Kasumi-1 (cell line): ENCODE measurements around the gene GOLPH3.
A peak's percentile ranks its signal among the peaks of the same experiment; 100 is the strongest.
"Not testable (repeated sequence)": the region's sequence is repeated elsewhere in the genome, so short reads cannot be mapped to it uniquely, and the experiment has no call there.

ENCODE experiments used
- DNase-seq, 2 experiments: peaks; one replicate each; lab custom pipeline; 2025; lab: John Stamatoyannopoulos, UW

GOLPH3 gene

DNA sequence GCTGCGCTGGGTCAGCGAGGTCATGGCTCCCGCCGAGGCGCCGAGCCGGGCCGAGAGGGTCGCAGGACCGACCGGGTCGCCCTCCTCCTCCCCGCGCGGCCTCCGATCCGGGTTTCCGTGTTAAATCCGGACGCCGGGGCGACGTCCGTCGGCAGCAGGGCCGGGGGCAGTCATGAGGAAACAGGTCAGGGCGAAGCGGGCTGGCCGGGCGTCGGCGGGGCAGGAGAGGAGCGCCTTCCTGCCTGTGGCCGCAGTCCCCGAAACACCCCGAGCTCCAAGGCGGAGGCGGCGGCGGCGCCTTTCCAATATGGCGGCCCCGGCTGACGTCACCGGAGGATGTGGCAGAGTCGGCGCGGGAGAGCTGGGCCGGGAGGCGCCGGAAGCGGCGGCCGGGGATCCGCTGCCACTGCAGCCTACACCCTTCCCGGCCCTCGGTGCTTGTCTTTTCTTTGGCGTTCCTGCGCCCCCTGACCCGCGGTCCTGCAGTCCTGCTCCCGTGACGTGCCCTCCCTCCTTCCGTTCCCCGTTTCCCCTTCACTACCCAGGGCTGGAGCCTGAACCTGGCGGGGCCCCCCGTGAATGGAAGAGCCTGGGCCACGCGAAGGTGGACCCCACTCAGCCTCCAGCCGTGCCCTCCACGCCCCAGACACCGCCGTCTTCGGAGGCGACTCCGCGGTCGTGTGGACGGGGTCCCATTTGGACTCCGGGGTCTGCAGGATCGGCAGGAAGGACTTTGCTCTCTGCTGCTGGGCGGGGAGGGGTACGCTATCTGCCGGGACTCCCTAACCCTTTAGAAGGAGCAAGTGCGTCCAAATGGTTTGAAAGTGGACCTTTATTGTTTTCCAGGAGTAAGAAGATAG lies at the start of gene GOLPH3:
Gene GOLPH3, minus strand, starts transcription at position 309 of the 860 bp plus-strand sequence. Its CDS starts 285 bp downstream, at position 24.
- peak; percentile 85 to 90 for DNase-seq

DNA sequence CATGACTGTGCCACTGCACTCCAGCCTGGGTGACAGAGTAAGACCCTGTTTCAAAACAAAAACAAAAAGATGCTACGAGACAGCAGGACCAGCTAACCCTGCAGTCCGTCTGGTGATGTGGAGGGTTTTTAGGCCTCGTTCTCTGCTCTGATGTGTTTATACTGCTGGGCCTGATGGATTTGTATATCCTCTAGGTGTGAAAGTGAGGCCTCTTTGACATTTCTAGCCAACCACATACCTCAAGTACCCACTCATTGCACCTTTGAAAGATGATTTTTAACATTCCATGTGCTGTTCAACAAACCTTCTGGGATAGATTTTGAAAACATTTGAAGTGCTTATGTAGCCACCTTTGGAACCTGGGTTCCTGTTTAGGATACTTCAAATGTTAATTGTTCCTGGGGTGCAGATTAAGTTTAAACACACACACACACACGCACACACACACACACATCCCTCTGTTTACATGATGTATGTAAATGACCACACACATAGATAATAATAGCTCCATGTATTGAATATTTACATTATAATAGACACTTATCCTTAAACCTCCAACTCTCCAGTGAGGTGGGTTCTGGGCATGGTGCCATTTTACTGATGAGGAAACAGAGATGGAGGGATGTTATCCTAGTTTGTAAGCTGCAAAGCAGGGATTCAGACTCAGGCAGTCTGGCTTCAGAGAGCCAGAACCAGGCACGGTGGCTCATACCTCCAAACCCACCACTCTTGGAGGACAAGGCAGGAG lies 48.8 kb upstream of the GOLPH3 start:
- DNase-seq = no peak

DNA sequence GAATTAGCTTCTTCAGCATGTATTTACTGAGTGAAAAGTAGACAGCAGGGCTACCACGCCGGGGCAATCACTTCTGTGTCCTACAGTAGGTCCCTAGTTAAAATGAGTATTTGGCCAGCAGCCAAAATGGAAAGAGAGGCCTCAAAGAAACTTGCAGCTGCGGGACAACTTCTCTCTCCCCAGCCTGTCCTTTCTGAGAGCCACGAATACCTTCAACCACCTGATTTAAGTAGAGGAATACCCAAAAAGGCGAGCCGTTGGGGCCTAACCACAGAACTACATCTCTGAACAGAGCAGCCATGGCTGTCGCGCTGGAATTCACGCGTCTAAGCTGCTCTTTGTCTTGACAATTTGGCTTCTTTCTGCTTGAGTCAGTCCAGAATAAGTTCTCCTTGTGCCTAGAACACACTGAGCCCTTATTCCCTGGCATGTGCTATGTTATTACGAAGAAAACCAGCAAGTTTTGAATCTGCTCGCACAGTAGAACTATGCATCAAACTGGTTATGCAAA lies 43.8 kb upstream of the GOLPH3 start:
- DNase-seq = peak; percentile 47 to 48

DNA sequence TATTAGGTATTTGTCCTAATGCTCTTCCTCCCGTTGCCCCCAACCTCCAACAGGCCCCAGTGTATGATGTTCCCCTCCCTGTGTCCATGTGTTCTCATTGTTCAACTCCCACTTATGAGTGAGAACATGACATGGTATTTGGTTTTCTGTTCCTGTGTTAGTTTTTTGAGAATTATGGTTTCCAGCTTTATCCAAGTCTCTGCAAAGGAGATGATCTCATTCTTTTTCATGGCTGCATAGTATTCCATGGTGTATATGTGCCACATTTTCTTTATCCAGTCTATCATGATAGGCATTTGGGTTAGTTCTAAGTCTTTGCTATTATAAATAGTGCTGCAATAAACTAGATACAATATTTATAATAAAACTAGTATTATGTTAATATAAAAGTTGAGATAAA lies 40.2 kb upstream of the GOLPH3 start:
- DNase-seq = not testable (repeated sequence)

DNA sequence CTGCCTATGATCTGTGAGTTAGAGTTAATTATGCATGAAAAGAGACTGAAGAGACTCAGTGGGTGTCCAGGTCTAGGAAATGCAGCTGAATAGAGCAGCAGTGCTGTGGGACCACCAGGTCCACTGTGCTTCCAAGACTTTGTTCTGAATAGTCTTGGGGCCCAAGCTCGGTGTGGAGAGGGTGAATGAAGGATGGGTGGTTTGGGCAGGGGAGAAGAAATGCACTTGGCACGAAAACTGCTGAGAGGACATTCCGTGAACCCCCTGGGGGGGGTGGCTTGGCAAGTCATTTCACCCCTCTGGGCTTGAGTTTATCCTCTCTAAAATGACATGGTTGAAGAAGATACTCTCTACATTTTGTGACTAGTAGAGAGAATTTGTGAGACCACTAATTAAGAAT lies 36.0 kb upstream of the GOLPH3 start:
- DNase-seq = no peak

DNA sequence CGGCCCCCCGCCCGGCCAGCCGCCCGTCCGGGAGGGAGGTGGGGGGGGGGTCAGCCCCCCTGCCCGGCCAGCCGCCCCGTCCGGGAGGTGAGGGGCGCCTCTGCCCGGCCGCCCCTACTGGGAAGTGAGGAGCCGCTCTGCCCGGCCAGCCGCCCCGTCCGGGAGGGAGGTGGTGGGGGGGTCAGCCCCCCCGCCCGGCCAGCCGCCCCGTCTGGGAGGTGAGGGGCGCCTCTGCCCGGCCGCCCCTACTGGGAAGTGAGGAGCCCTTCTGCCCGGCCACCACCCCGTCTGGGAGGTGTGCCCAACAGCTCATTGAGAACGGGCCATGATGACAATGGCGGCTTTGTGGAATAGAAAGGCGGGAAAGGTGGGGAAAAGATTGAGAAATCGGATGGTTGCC lies 34.7 kb upstream of the GOLPH3 start:
- DNase-seq = not testable (repeated sequence)

DNA sequence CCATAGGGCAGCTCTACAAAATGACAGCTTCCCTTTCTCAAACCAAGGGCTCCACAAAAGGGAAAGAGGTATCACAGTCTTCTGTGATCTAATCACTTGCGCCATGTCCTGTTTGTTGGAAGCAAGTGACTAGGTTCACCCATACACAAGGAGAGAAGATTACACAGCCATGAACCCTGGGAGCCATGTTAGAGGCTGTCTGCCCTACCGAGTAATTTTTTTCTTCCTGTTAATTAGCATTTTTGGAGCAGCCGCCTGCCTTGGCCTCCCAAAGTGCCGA lies 33.2 kb upstream of the GOLPH3 start:
- no peak for DNase-seq

DNA sequence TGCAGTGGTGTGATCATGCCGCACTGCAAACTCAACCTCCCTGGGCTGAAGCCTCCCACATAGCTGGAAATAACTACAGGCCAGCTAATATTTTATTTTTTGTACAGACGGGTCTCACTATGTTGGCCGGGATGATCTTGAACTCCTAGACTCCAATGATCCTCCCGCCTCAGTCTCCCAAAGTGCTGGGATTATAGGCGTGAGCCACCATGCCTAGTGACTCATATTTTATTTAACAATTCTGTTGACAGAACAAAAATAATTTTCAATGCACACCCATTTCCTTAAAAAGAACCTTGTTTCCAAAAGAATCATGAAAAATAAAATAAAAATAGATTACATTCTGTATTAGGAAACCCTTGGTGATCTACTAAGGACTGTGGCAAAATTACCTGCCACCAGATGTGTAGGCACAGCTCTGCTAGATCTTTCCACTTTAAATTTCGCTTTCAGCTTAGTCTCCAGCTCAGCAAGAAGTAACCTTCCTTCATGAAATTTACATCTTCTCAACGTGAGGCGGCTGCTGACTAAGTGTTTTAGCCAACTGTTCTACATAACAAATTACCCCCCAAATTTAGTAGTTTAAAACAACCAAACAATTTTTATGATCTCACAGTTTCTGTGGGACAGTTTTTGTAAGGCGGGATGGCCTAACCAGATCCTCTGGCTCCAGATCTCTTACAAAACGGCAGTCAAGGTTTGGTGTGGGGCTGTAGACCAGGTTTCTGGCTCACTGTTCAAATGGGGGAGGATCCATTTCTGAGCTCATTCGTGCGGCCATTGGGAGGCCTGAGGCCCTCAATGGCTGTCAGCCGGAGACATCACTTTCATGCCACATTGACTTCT lies 32.6 kb upstream of the GOLPH3 start:
- DNase-seq = no peak

DNA sequence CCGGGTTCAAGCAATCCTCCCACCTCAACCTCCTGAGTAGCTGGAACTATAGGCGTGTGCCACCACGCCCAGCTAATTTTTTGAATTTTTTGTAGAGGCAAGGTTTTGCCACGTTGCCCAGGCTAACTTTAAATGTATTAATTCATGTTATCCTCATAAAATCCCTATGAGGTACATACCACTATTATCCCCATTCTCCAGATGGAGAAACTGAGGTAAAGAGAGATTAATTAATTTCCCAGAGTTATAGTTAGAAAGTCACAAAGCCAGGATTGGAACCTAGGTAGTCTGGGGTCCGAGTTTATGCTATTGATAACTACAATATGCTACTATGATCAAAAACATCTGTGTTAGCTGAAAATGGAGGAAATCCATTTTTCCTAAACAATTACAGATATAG lies 31.9 kb upstream of the GOLPH3 start:
- no peak for DNase-seq

DNA sequence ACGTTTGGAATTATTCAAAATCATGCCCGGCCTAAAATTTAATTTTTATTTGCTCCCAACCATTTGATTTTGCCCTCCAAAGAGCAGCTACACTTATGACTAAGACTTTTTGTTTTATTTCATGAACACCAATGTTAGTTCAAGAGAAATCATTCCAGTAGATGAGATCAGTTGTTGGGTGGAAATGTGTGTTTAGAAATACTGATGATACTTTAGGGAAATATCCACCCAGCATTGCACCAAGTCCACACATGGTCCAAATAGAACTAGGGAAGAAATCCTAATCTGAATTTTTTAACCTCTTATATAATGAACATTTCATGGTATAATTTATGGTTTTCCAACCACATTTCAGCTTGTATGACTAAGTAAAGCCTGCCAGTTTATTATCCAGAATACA lies 28.3 kb upstream of the GOLPH3 start:
- no peak for DNase-seq

DNA sequence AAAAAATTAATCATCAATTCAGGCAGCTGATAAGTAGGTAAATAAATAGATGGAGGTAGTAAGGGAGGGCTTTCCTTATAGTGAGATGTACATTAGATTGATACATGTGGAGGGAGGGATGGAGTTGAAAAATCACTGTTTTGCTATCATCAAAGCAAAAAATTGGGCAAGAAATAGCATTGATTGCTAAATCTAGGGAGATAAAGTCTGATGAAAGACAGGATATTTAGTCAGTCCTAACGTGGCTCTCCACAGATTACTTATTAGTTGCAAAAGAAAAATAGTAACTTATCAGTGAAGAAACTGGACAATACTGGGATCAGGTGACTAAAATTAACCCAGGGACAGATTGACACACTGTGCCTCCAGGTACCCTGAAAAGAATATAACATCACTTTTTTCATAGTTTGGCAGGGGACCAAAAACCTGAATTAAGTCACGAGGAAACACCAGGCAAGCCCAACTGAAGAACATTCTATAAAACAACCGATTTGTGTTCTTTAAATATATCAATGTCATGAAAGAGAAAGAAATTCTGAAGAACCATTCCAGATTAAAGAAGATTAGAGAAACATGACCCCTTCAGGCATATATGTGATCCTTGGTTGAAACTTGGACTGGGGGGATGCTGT lies 27.1 kb upstream of the GOLPH3 start:
- DNase-seq = no peak

DNA sequence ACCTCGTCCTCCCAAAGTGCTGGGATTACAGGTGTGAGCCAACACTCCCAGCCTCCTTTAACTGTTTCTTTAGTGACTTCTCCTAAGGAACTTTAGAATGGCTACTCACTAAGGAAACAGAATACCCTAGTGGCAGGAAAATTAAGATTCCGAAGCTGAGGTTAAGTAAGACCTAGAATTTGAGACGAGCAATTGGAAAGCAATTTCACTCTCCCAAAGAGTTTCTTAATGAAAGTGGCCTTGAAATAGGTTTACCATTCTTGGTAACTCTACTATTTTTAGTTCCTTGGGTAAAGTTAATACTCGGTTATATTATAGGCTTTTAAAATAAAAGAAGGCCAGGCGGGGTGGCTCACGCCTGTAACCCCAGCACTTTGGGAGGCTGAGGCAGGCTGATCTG lies 22.9 kb upstream of the GOLPH3 start:
- no peak for DNase-seq

DNA sequence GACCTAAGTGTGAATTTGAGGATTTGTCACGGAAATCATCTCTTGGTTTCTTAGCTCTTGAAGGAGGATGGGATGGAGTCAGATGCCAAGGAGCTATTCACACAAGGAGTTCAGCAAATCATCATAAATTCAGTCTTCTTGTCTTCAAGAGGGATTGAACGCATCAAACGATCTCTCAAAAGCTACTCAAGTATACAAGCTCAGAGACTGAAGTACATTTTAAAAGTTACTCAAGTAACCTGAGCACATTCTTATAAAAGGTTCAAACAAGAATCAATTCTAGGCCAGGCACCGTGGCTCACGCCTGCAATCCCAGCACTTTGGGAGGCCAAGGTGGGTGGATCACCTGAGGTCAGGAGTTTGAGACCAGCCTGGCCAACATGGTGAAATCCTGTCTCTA lies 21.1 kb upstream of the GOLPH3 start:
- DNase-seq = no peak

DNA sequence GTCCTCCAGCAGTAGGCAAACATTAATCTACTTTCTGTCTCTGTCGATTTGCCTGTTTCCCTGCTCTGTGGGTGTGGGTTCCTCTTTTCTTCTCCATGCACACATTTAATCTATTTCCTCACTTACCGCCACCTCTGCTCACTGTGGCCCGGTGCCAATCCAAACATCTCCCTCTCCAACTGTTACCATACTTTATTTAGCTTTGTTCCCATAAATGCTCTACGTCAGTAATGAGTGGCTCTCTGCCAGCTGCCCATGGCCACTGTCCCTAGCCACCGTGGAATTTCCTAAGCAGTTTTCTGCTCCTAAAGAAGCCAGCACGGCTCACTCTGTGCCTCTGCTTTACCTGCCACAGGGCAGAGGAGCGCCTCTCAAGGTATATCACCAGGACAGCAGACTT lies 19.5 kb upstream of the GOLPH3 start:
- peak; percentile 97 for DNase-seq

DNA sequence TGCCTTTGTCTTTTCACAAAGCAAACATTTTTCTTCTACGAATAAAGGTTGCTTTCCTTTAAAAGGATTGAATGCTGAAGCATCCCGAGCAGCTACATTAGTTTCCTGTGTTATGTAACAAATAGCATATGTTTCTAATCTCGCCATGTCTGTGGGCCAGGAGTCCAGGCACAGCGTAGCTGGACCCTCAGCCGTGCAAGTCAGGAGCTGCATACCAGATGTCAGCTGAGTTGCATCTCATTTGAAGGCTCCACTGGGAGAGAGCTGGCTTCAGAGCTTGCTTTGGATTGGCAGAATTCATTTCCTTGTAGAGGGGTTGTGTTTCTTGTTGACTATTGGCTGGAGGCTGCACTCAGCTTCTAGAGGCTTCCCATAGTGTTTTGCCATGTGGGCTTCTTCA lies 16.0 kb upstream of the GOLPH3 start:
- no peak for DNase-seq

DNA sequence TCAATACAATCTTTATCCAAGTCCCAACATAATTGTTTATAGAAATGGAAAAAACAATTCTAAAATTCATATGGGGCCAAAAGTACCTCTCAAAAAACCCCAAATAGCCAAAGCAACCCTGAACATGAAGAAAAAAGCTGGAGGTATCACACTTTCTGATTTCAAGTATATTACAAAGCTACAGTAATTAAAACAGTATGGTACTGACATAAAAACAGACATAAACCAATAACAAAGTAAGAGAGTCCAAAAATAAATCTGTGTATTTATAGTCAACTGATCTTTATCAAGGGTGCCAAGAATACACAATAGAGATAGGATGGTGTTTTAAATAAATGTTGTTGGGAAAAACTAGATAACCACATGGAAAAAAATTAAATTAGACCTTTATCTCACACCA lies 13.6 kb upstream of the GOLPH3 start:
- no peak for DNase-seq

DNA sequence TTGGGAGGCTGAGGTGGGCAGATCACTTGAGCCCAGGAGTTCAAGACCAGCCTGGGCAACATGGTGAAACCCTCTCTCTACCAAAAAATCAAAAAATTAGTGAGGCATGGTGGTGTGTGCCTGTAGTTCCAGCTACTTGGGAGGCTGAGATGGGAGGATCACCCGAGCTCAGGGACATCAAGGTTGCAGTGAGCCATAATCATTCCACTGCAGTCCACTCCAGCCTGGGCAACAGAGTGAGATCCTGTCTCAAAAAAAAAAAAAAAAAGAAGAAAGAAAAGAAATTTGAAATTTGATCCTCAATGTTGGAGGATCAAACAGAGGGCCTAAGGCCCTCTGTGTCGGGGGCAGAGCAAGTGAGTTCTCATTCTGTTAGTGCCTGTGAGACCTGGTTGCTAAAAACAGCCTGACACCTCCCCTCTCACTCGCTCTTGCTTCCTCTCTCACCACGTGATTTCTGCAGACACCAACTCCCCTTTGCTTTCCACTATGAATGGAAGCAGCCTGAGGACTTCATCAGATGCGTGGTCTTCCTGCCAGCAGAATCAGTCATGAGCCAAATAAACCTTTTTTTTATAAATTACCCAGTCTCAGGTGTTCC lies 8.4 kb upstream of the GOLPH3 start:
- peak; percentile 79 to 82 for DNase-seq

DNA sequence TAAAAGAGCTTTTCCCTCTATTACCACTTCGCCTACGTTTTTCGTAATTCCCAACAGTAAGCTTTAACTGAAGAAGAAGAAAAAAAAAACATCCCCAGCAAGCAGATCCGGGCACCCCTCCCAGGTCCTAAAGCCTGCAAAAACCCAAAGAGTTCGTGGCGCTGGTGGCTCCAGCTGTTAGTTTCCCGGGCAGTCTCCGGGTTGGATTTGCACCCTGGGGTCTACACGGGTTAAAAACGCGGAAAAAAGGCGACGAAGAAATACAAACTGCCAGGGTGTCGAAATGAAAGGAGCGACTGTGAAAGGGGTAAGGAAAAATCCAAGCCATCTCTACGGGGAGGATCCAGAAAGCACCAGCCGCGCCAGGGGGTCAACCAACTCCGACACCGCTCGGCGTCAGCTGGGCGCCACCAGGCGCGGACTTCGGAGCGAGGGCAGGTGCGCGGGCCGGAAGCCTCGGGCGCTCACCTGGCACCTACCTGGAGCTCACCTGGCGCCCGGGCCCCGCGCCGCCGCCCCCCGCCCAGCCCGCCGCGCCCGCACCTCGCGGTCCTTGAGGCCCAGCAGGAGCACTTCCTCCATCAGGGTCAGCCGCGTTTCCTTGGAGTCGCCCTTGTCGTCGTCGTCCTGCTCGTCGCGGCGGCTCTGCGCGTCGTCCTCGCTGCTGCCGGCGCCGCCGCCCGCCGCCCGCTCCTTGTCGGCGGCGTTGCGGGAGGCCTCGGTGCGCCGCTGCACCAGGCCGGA lies 680 bp downstream of the GOLPH3 start:
- DNase-seq = peak; percentile 44 to 58

DNA sequence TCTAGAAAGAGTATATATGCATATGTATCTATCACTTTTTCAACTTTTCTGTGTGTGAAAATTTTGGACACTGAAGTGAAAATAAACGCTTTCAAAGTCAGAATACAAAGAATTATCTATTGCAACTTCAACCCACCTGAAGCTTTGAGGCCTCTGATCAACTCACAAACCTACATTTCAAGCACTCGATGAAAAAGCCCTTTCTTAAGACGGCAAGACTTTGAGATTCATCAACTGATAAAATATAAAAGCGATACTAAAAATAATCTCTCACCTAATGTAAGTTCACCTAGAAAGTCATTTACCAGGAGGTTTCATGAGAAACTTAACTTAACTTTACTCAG lies 1.2 kb downstream of the GOLPH3 start:
- no peak for DNase-seq

DNA sequence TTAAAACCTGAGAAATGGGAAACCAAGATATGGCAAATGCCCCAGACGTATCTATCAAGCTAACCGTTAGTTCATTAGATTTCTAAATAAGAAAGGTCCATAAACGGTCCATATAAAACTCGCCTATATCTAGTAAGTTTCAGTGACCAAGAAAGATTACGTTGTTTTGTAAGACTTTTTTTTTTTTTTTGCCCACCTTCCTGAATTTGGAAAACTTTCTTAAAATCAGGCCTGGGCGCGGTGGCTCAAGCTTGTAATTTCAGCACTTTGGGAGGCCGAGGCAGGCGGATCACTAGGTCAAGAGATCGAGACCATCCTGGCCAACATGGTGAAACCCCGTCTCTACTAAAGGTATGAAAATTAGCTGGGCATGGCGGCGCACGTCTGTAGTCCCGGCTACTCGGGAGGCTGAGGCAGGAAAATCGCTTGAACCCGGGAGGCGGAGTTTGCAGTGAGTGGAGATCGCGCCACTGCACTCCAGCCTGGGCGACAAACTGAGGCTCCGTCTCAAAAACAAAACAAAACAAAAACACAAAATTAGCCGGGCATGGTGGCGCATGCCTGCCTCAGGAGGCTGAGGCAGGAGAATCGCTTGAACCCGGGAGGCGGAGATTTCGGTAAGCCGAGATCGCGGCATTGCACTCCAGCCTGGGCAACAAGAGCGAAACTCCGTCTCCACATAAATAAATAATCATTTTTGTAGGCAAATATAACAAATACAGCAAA lies 1.8 kb downstream of the GOLPH3 start:
- DNase-seq = not testable (repeated sequence)
